ENCODE measurements around the gene RXRA. TPM values are rescaled to one million over a fixed set of nuclear protein-coding genes. Genes with fewer than 3 reads are reported as not detected.
A peak's percentile ranks its signal among the peaks of the same experiment; 100 is the strongest.

Gene RXRA
- total RNA-seq, 1 experiment from 2014 or later, result 19.1 TPM

DNA sequence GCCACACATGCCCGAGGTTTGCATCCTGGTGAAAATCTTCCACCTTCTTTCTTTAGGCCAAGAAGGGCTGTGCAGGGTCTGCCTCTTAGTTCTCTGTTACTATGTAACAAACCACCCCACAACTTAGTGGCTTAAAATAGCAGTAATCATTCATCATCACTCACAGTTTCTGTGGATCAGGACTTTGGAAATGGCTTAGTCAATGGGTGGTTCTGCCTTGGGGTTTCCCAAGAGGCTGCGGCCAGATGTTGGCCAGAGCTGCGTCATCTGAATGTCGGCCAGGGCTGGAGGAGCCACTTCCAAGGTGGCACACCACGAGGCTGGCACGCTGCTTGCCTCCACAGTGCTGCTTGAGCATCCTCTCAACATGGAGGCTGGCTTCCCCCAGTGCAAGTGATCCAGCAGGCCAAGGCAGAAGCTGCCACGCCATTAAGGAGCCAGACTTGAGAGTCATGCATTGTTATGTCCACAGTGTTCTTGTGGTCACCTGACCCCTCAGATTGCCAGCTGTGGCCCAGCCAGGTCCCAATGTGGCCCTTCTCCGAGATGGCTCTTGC, 135.2 kb downstream of the RXRA start:
- peak; percentile 33 for DNase-seq (ENCODE audit: low read depth)

- no peak for DNase-seq (ENCODE audit: low read depth)
These were observed 136.1 kb downstream of the RXRA start for GRCh38 chr9:134462318-134462717.

- no peak for DNase-seq (ENCODE audit: low read depth)
These were observed 137.0 kb downstream of the RXRA start for GRCh38 chr9:134463280-134463679.

DNA sequence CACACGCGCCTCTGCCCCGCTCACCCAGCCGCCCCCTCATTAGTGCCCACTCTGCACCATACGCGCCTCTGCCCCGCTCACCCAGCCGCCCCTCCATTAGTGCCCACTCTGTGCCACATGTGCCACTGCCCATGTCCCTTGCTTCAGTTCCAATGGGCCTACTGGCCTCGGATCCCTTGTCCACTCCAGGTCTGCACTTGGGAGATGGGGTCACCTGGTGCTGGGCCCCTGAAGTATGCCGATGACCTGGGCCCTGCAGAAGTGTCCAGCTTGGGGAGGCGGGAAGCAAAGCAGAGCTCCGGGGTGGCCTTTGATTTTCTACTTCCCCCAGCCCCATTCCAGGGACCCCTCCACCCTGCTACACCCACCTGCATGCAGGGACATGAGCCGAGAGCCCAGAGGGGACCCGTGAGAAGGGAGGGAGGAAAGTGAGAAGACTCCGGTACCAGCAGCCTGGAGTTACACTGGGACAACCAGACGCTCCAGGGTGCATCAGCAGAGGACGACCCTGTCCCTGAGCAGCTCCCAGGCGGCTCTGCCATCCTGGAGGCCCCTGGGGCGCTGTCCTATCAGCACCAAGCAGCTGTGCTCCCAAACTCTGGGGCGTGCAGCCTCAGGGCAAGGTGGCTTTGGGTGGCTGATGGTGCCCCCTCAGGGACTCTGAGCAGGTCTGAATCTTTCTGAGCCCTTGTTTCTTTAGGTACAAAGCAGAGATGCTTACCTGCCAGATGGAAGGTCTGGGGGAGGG, 140.8 kb downstream of the RXRA start:
- DNase-seq (ENCODE audit: low read depth), result no peak

DNA sequence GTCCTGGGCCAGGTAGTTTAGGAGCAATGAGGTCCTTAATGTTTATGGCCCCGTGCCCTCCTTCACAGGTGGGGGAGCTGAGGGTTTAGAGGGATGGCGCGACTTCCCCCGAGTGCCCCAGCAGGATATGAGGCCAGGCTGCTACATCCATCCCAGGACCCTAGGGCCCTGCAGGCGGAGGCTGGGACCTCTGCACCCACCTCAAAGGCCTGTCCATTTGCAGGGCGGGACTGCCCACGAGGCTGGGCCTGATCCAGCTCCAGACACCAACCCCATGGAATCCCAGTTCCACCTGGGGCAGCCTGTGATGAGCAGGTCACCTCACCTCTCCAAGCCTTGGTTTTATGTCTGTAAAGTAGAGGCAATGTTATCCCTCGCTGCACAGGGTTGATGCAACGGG, 142.1 kb downstream of the RXRA start:
- DNase-seq (ENCODE audit: low read depth), result no peak

DNA sequence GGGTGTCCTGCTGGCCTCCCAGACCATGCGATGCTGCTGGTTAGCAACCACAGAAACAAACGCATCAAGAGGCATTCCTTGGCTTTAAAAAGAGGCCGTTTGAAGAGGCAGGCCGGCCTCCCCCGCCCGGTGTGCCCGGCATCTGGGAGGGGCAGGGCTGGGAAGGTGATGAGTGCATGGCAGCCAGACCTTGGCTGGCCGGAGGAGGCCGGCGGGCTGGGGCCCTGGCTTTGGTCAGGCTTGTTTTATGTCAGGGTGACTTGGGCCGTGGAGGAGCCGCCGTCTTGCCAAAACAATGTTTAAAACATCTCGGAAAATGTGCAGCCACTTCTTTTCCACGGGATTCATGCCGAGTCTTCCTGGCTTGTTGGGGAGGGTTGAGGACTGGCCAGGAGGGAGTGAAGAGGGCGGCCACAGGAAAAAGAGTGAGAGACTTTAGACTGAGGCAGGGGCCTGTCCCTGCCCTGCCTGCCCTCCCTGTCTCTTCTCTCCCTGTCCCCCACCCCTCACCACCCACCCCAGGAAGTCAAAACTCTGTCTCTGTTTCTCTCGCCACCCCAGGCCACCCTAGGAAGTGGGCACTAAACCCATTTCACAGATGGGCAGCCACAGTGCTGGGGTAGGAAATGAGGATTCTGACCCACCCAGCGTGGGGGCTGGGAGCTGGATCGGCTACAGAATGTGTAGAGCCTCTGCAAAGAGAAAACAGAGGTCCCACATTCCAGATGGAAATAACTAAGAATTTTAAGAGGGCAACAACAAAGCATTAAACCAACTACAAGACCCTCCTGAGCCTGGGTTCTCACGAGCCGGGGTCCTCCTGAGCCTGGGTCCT, 143.0 kb downstream of the RXRA start:
- no peak for DNase-seq (ENCODE audit: low read depth)

GRCh38 chr9:134472256-134472655, 146.0 kb downstream of the RXRA start:
- no peak for DNase-seq (ENCODE audit: low read depth)

DNA sequence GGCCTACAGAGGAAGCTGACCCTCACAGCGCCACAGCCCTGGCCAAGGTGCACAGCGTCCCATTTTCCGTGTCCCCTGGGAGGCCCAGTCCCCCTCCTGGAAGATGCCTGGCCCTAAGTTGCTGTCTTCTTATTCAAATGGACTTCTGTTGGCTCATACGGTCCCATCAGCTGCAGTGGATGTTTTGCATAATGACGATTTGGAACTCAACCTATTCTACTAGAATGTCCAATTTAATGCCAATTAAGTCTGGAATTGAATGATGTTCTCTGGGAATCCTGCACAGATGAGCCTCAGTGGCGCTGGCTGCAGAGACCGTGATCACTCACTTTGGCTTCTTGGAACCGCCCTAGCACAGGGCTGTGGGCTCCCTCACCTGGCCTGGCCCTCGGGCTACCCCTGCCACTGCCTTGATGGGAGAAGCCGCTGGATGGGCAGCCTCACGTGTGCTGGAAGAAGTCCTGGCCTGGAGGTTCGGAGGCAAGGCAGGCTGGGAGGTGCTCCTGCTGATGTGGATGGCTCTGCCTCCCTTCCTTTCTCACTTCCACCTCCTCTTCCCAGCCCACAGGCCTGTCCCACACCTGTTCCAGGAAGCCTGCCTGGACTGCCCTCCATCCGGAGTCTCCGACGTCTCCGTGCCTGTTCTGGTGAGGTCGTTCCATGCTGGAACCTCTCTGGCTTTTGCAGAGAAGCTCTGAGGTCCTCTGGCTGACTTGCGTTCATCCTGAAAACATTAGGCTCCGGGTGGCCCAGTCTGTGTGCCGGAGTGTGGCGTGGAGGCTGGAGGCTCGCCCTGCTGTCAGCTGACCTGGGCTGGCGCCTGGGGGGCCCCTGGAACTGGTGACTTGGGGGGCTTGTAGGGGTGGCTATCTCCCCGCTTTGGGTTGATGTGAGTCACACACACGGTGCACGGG, 147.1 kb downstream of the RXRA start:
- DNase-seq (ENCODE audit: low read depth), result no peak

DNA sequence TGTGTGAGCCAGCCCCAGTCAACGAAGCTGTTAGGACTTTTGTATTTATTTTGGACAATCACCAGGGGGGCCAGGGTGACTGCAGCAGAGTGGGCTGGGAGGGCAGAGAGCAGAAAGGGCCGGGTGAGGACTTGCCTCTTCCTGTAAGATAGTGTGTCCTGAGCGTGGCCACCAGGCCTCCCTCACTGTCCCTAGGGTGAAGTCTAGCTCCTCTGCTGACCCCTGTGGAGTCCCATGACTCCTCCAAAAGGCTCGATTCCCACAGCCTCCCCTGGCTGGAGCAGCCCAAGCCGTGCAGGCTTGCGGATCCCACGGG, 147.8 kb downstream of the RXRA start:
- DNase-seq (ENCODE audit: low read depth), result no peak

DNA sequence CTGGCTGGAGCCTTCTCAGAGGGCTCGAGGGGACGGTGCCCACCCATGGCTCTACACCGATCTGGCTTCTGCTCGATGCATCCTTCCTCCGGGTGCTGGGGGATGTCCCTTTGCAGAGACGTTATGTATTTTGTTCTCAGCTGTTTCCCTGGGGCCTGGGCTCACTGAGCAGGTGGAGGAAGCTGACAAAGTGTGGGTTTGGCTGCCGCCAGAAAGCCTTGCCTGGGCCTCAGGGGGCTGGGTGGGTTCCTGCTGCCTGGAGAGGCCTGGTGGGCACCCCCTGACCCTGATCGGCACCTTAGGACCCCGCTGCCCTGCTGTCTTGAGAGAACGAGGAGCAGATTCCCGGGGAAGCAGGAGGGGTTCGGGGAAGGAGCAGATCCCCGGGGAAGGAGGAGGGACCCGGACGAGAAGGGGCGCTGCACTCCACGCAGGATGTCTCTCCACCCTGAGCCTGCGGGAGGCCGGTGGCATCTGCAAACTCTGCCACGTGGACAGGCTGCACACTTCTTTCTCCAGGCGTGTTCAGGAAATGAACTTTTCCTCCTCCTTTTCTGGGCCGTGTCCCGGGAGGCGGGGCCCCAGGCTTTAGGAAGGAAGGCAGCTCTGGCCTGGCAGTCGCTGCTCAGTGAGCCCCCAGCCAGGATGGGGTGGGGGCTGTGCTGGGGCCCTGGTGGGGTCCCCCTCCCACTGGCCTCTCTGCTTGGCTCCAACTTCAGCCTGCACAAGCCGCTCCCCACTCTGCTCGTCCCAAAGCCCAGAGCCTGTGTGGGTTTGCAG, 148.9 kb downstream of the RXRA start:
- DNase-seq (ENCODE audit: low read depth), result no peak

DNA sequence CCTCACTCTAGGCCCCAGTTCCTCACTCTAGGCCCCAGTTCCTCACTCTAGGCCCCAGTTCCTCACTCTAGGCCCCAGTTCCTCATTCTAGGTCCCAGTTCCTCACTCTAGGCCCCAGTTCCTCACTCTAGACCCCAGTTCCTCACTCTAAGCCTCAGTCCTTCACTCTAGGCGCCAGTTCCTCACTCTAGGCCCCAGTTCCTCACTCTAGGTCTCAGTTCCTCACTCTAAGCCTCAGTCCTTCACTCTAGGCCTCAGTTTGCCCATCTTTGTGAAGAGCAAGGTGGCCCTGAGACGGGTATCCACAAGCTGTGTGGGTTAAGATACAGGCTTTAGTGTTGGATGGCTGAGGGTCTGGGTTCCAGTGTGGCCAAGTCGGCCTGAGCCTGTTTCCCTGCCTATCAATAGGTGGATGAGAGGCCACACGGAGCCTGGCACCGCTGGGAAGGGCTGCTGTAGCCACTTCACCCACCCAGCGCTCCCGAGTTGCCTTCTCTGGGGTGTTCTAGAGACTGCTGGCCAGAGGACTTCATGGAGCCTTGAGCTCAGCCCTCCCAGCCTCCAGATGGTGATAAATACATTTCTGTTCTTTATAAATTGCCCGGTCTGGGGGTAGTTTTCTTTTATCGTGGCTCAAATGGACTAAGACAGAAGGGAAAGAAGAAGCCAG, 150.2 kb downstream of the RXRA start:
- no peak for DNase-seq (ENCODE audit: low read depth)

DNA sequence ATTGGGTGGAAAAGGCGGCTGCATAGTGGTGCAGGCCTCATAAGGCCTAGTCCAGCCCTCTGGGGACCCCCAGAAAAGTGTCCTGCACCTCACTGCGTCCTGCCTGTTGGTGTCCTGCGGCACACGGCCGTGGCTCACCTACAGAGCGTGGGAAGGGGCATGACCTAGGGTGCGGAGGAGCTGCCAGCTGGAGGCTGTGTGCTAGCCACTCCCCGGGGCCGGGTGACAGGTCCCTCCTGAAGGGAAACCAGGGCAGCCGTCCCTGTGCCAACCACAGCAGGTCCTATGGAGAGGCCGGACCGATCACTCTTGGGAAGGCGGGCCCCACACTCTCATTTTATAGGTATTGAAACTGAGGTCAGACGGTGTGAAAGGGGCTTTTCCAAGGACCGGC, 150.7 kb downstream of the RXRA start:
- no peak for DNase-seq (ENCODE audit: low read depth)

DNA sequence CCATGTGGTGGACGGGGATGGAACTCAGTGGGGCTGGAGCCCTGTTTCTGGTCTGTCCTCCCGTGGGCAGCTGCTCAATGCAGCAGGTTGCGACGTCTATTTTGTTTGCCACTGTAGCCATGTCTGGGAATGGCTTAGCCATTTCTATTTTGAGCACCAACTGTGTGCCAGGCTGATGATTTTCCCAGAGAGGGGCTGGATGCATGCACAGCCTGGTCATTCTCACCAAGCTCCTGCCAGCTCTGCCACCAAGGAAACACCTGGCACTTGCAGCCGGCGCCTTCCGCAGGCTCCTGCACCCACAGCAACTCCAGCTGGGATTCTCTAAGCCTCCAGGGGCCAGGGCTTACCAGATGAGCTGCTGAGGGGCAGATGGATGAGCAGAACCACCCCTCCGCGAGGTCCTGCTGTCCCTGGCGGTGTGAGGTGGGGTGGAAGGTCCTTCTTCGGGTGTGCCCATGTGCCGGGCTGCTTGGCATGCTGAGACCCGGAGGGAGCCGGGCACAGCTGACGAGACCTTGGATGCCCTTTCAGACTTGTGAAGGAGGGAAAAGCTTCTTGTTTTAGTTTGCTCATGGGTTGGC, 151.2 kb downstream of the RXRA start:
- DNase-seq (ENCODE audit: low read depth), result no peak

DNA sequence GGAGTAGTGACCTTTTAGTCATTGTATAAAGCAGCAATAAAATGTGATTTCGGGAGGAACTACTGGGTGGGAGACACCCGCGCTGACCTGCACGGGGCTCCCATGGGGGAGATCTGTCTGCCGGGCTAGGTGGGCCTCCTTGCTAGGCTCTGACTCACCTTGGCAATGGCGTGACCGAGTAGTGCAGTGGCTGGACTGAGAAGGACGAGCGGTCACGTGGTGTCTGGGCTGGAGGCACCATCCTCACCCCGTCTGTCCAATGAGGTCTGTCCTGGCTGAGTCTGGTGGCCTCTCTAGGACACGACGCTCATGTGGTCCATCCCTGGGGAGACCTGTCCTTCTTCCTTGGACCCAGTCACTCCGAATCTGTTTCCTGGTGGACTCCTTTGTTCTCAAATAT, 151.7 kb downstream of the RXRA start:
- DNase-seq (ENCODE audit: low read depth), result no peak

GRCh38 chr9:134481762-134482161, 155.5 kb downstream of the RXRA start:
- DNase-seq (ENCODE audit: low read depth), result no peak

DNA sequence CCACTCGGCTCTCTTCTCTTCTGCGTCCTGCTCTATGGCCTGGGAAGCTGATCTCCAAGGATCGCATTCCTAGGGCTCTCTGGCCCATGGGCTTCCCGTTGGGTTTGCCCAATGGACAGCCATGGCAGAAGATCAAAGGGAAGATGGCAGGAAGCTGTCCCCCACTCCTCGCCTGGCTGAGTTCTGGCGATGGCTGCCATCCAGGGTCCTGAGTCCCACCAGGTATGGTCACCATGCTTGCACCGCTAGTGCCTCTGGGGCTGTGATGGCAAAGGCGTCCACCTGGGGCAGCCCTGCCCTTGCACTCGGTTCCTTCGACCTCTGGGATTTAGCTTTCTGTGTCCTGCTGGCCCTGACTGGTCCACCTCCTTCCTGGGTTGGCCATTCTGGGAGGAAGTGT, 156.0 kb downstream of the RXRA start:
- DNase-seq (ENCODE audit: low read depth), result no peak

DNA sequence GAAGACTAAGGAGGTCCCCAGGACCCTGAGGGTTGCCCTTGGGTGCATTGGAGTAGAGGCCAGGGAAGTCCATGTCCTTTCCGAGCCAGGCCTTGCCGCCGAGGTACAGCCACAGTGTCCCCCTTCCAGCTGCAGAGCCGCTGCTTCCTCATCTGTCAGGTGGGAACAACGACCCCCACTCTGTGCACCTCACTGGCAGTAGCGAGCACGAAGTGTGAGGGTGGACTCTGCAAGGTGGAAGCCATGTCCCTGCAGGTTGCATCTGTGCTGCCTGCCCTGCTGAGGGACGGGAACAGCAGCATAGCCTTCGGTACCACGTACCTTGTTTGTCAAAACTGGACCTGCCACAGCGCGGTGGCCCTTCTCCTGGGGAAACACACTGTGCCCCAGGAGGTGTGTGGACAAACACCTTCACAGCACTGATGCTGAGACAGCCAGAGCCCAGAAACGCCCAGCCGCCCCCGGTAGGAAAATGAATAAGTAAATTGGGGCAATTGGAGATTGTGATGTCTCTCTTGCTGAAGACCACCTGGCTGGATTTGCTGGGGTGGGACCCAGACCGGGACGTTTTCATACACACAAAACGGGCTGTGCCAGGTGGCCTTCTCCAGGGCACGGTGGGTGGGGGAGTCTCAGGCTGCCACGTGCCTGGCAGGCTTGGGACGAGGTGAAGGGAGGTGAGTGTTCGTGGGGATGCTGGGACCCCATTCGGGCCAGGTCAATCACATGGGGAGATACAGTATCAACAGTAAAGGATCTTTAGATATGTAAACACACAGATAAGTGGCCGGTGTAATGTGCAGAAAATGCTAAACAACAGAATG, 157.3 kb downstream of the RXRA start:
- DNase-seq (ENCODE audit: low read depth), result no peak

DNA sequence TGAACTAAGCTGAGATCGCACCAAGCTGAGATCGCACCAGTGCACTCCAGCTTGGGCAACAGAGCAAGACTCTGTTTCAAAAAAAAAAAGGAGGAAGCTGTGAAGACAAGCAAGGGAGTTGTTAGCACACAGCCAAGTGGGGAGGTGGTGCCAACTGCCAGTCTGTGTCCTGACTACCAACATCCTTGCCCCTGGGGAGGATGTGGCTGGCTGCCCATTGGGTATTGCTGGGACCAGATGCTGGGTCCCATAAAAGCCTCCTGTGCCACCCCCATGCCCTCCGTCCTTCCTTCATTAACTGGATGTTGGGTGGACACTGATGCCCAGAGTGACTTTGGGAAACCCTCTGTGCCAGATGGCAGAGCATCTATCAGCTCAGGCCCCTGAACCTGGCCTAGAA, 158.2 kb downstream of the RXRA start:
- DNase-seq (ENCODE audit: low read depth), result no peak

DNA sequence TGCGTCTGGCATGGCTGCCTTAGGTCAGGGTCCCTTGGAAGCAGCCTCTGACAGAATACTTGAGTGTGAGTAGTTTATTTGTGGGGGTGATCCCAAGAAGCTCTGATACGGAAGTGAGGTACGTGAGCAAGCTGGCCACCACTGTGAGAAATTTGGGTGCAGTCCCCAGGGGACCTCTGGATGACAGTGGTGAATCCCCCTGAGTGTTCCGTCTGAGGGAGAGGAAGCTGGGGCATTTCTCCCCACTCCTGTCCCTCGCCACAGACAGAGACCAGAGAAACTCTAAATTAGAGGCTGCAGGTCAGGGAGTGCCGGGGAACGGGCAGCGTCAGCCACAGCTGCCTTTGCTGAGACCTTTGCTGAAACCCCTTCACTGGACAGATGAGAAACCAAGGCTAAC, 159.4 kb downstream of the RXRA start:
- DNase-seq (ENCODE audit: low read depth), result no peak

All from HT1080 (cell line).